ENCODE data around the gene ITPRID2. TPM values are rescaled to one million over a fixed set of nuclear protein-coding genes. Genes with fewer than 3 reads are reported as not detected.

ITPRID2 gene
- total RNA-seq, 4 donors from 2014 or later: 84.5 to 159 (median 114) TPM

- Histone ChIP-seq H3K36me3 (no peaks in the 10 kb centered on the region), H3K4me1 (no peaks in the 10 kb centered on the region), H3K27ac (no peak overlapping the region), H3K4me3 (no peak overlapping the region), H3K27me3 (no peaks in the 10 kb centered on the region), H3K9me3 (no peaks in the 10 kb centered on the region)
- no peak for DNase-seq
- no peak for TF ChIP-seq POLR2A (IDR thresholded peaks at IDR 0.05)
- no peak for TF ChIP-seq CTCF (IDR thresholded peaks at IDR 0.05)
- intact Hi-C loops (cut with DNase I; ENCODE audit: low total_unique reads): no loop called here
These were observed 32.8 kb downstream of the ITPRID2 start for GRCh38 chr2:181924336-181924735.

GRCh38 chr2:181934694-181935093 lies 43.2 kb downstream of the ITPRID2 start:
- TF ChIP-seq CTCF (IDR thresholded peaks at IDR 0.05) (no peak), POLR2A (IDR thresholded peaks at IDR 0.05) (no peak)
- no peak overlapping the region for H3K4me3 ChIP-seq
- intact Hi-C loops (cut with DNase I; ENCODE audit: low total_unique reads): no loop called here
- H3K9me3 ChIP-seq: no peaks in the 10 kb centered on the region
- H3K27ac ChIP-seq: no peak overlapping the region
- DNase-seq: no peak
- H3K27me3 ChIP-seq: no peaks in the 10 kb centered on the region
- no peaks in the 10 kb centered on the region for H3K4me1 ChIP-seq
- no peaks in the 10 kb centered on the region for H3K36me3 ChIP-seq

- intact Hi-C loops (cut with DNase I; ENCODE audit: low total_unique reads): no loop called here
- TF ChIP-seq CTCF (IDR thresholded peaks at IDR 0.05): no peak
- no peak for TF ChIP-seq POLR2A (IDR thresholded peaks at IDR 0.05)
- Histone ChIP-seq H3K36me3 (no peaks in the 10 kb centered on the region), H3K9me3 (no peaks in the 10 kb centered on the region), H3K27me3 (no peaks in the 10 kb centered on the region), H3K4me3 (no peak overlapping the region), H3K4me1 (no peaks in the 10 kb centered on the region), H3K27ac (no peak overlapping the region)
- no peak for DNase-seq
These were observed 45.9 kb downstream of the ITPRID2 start for GRCh38 chr2:181937473-181937872.

DNA sequence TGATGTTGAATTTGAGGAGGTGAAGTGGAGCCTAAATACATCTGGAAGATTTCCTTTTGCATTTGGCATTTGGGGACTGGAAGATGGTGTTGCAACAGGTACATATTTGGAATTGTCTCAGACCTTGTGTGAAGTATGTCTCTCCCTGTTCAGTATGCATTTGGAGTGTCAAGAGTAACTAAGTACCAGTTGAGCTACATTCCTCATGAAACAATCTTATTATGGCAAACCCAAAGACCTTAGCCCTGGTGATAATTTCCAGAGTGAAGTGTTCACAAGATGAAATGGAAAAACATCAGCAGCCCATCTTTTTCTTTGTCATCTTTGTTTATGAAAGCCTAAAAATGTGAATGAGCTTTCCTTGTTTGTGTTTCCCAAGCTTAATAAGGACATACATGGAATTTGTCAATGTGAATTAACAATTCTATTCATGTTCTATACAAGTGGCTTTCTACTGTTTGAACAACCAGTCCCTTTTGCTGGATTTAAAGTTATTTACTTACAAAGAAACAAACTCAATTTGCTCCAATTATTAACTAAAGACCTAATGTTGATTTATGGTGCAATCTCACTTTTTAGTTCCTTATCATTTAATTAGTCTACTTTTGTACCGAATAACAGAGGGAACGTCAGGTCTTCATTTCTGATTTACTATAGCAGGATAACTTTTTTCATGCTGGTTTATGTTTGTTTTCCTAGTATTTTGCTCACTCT lies 52.0 kb downstream of the ITPRID2 start:
- H3K4me3 ChIP-seq: no peak overlapping the region
- intact Hi-C loops (cut with DNase I; ENCODE audit: low total_unique reads): no loop called here

More for the DNA sequence above, 52.0 kb downstream of the ITPRID2 start:
- Histone ChIP-seq H3K36me3 (no peaks in the 10 kb centered on the region), H3K27me3 (no peaks in the 10 kb centered on the region), H3K9me3 (no peaks in the 10 kb centered on the region), H3K4me1 (no peaks in the 10 kb centered on the region), H3K27ac (no peak overlapping the region)
- no peak for TF ChIP-seq CTCF (IDR thresholded peaks at IDR 0.05)
- no peak for TF ChIP-seq POLR2A (IDR thresholded peaks at IDR 0.05)
- no peak for DNase-seq

Measured in uterus (tissue), 4 donors.